WTC11 (cell line): ENCODE results near the gene BRAF. TPM values are rescaled to one million over a fixed set of nuclear protein-coding genes. Genes with fewer than 3 reads are reported as not detected.

ENCODE experiments used
- ATAC-seq: fragments of 200-7000 bp; cut with Tn5 transposase; 2 replicates; pipeline ENCODE4 v1.10.0; 2021; ENCODE audit warnings: mild to moderate bottlenecking, moderate library complexity
- CTCF ChIA-PET: fragments of 300-600 bp; sonication (Branson Sonifier 250); formaldehyde crosslinking; loops from one replicate; lab custom pipeline; 2021; ENCODE audit warnings: antibody characterized with exemption; lab: Charles Lee
- POLR2A ChIA-PET: fragments of 350-600 bp; sonication (Branson Sonifier 250); formaldehyde crosslinking; loops from one replicate; lab custom pipeline; 2021; ENCODE audit warnings: antibody characterized with exemption; lab: Charles Lee
- DNase-seq: peaks from one replicate; pipeline ENCODE4 v3.0.0; 2021; ENCODE audit warnings: low spot score
- H3K27ac Mint-ChIP-seq: 2 replicates; pipeline ENCODE4 v1.8.0; 2021; ENCODE audit warnings: mixed read lengths
- H3K27me3 Mint-ChIP-seq: 2 replicates; pipeline ENCODE4 v1.8.0; 2021; ENCODE audit warnings: low read depth, mild to moderate bottlenecking, moderate library complexity, mixed read lengths
- H3K36me3 Mint-ChIP-seq: 2 replicates; pipeline ENCODE4 v1.8.0; 2021; ENCODE audit warnings: mixed read lengths
- H3K4me1 Mint-ChIP-seq: 2 replicates; pipeline ENCODE4 v1.8.0; 2022; ENCODE audit warnings: mixed read lengths
- H3K4me3 Mint-ChIP-seq: 2 replicates; pipeline ENCODE4 v1.8.0; 2021; ENCODE audit warnings: mild to moderate bottlenecking, moderate library complexity, mixed read lengths
- H3K9me3 Mint-ChIP-seq: 2 replicates; pipeline ENCODE4 v1.8.0; 2021; ENCODE audit warnings: mixed read lengths
- CREM ChIP-seq: sonication (generic); formaldehyde crosslinking; IDR thresholded peaks from 2 replicates; pipeline ENCODE4 v1.8.1; 2022; ENCODE audit warnings: mild to moderate bottlenecking, missing genetic modification reagents, moderate library complexity
- E2F4 ChIP-seq: sonication (generic); formaldehyde crosslinking; IDR thresholded peaks from 2 replicates; pipeline ENCODE4 v1.8.1; 2022; ENCODE audit warnings: low read depth, mild to moderate bottlenecking, moderate library complexity, missing genetic modification reagents, borderline replicate concordance
- EMX1 ChIP-seq: fragments of 250-450 bp; sonication (Bioruptor Pico); IDR thresholded peaks from 2 replicates; pipeline ENCODE4 v1.8.0; 2021; ENCODE audit warnings: mild to moderate bottlenecking
- ETV6 ChIP-seq: sonication (generic); formaldehyde crosslinking; IDR thresholded peaks from 2 replicates; pipeline ENCODE4 v1.8.1; 2022; ENCODE audit warnings: mild to moderate bottlenecking, missing genetic modification reagents
- FOXK1 ChIP-seq: sonication (generic); formaldehyde crosslinking; IDR thresholded peaks from 2 replicates; pipeline ENCODE4 v1.8.0; 2022; ENCODE audit warnings: mild to moderate bottlenecking, moderate library complexity, missing genetic modification reagents
- FOXP4 ChIP-seq: sonication (generic); formaldehyde crosslinking; IDR thresholded peaks from 2 replicates; pipeline ENCODE4 v1.8.0; 2022; ENCODE audit warnings: mild to moderate bottlenecking, missing genetic modification reagents
- GRHL2 ChIP-seq: fragments of 250-450 bp; sonication (Bioruptor Pico); IDR thresholded peaks from 2 replicates; pipeline ENCODE4 v1.8.0; 2022; ENCODE audit warnings: mild to moderate bottlenecking, moderate library complexity; ENCODE audit not compliant: insufficient replicate concordance, severe bottlenecking
- NFE2L1 ChIP-seq: sonication (generic); formaldehyde crosslinking; IDR thresholded peaks from 2 replicates; pipeline ENCODE4 v1.8.1; 2023; ENCODE audit warnings: missing genetic modification reagents
- NR1H2 ChIP-seq: sonication (generic); formaldehyde crosslinking; IDR thresholded peaks from 2 replicates; pipeline ENCODE4 v1.9.0; 2021; ENCODE audit warnings: mild to moderate bottlenecking, moderate library complexity, missing genetic modification reagents
- OVOL2 ChIP-seq: fragments of 250-450 bp; sonication (Bioruptor Pico); IDR thresholded peaks from 2 replicates; pipeline ENCODE4 v1.9.0; 2021; ENCODE audit warnings: mild to moderate bottlenecking, borderline replicate concordance
- PRRX2 ChIP-seq: fragments of 250-450 bp; sonication (Bioruptor Pico); IDR thresholded peaks from 2 replicates; pipeline ENCODE4 v1.8.0; 2021; ENCODE audit warnings: mild to moderate bottlenecking
- SOX15 ChIP-seq: fragments of 250-450 bp; sonication (Bioruptor Pico); IDR thresholded peaks from 2 replicates; pipeline ENCODE4 v1.9.0; 2021; ENCODE audit warnings: mild to moderate bottlenecking
- TCF7 ChIP-seq: sonication (generic); formaldehyde crosslinking; IDR thresholded peaks from 2 replicates; pipeline ENCODE4 v1.8.0; 2022; ENCODE audit warnings: mild to moderate bottlenecking, low read depth, missing genetic modification reagents, moderate library complexity
- USF2 ChIP-seq: sonication (generic); formaldehyde crosslinking; IDR thresholded peaks from 2 replicates; pipeline ENCODE4 v1.8.1; 2023; ENCODE audit warnings: mild to moderate bottlenecking, missing genetic modification reagents, moderate library complexity
- ZBTB43 ChIP-seq: sonication (generic); formaldehyde crosslinking; IDR thresholded peaks from 2 replicates; pipeline ENCODE4 v1.8.1; 2023; ENCODE audit warnings: mild to moderate bottlenecking, missing genetic modification reagents
- ZNF423 ChIP-seq: fragments of 250-450 bp; sonication (Bioruptor Pico); IDR thresholded peaks from 2 replicates; pipeline ENCODE4 v2.1.2; 2022; ENCODE audit warnings: mild to moderate bottlenecking, moderate library complexity
- ZNF671 ChIP-seq: fragments of 250-450 bp; sonication (Bioruptor Pico); IDR thresholded peaks from 2 replicates; pipeline ENCODE4 v1.8.0; 2021; ENCODE audit warnings: mild to moderate bottlenecking
- total RNA-seq: library from RNA; stranded (reverse); gene quantifications from 3 replicates; pipeline ENCODE4 v1.2.3, GENCODE V29; 2021
- TF ChIP-seq, protein P1 (sequence below): sonication (generic); formaldehyde crosslinking; IDR thresholded peaks from 2 replicates; pipeline ENCODE4 v1.8.1; 2023; ENCODE audit warnings: mild to moderate bottlenecking, missing genetic modification reagents

The BRAF gene
- total RNA-seq, 1 experiment from 2014 or later = 29.2 TPM

GRCh38 chr7:140681766-140682165, 243.0 kb downstream of the BRAF start (continued):
- TF ChIP-seq, protein P1, sequence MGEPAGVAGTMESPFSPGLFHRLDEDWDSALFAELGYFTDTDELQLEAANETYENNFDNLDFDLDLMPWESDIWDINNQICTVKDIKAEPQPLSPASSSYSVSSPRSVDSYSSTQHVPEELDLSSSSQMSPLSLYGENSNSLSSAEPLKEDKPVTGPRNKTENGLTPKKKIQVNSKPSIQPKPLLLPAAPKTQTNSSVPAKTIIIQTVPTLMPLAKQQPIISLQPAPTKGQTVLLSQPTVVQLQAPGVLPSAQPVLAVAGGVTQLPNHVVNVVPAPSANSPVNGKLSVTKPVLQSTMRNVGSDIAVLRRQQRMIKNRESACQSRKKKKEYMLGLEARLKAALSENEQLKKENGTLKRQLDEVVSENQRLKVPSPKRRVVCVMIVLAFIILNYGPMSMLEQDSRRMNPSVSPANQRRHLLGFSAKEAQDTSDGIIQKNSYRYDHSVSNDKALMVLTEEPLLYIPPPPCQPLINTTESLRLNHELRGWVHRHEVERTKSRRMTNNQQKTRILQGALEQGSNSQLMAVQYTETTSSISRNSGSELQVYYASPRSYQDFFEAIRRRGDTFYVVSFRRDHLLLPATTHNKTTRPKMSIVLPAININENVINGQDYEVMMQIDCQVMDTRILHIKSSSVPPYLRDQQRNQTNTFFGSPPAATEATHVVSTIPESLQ (CRISPR knock-in tag) = no peak
- TF ChIP-seq USF2 (CRISPR knock-in tag) = no peak
- no peak for TF ChIP-seq NFE2L1 (CRISPR knock-in tag)

DNA sequence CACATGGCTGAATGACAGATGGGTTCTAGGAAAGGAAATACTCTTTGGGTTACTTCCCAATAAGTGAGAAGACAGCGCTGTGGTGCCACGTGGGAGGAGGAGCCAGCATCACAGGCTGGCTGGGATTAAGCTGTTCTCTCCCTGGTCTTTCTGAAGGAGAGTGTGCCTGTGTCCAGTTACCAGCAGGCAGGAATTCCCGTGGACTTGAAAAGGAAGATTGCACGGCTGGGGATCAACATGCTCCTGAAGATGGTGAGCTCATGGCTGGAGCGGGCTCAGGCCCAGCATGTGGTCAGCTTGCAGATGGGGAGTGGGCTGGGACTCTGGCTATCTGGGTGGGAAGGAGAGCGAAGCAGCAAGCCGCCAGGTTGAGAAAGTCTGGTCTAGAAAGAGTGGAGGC, 243.8 kb downstream of the BRAF start:
- Mint-ChIP-seq H3K36me3 (peaks cover 12% of the 10 kb centered on the region), H3K4me3 (no peak overlapping the region), H3K27ac (peak overlapping the region; percentile 70; the same call in 1 of the 2 replicates)
- DNase-seq = no peak
- TF ChIP-seq TCF7 = no peak
- TF ChIP-seq ZNF423 (CRISPR knock-in tag) = no peak
- TF ChIP-seq ZNF671 (CRISPR knock-in tag) = no peak
- TF ChIP-seq GRHL2 (CRISPR knock-in tag) = no peak
- TF ChIP-seq CREM (CRISPR knock-in tag) = no peak
- TF ChIP-seq SOX15 = no peak
- no peak for TF ChIP-seq FOXP4
- TF ChIP-seq, protein P1 (CRISPR knock-in tag) = no peak
- no peak for TF ChIP-seq PRRX2 (CRISPR knock-in tag)
- TF ChIP-seq ETV6 (CRISPR knock-in tag) = no peak
- no peak for TF ChIP-seq FOXK1 (CRISPR knock-in tag)
- TF ChIP-seq EMX1 (CRISPR knock-in tag) = no peak
- no peak for TF ChIP-seq USF2 (CRISPR knock-in tag)
- no peak for TF ChIP-seq NR1H2
- TF ChIP-seq OVOL2 (CRISPR knock-in tag) = no peak
- no peak for TF ChIP-seq E2F4
- TF ChIP-seq ZBTB43 (CRISPR knock-in tag) = no peak
- TF ChIP-seq, all 79 proteins: peak for 0
- ChIA-PET CTCF (interaction anchor here (1.0 to 2.3 kb wide), 2 partner anchors 9 to 11 kb away, joined by 5 to 6 read pairs; no protein-coding TSS in a partner anchor), POLR2A (no interaction called here)
- ATAC-seq = no peak
- no peaks in the 10 kb centered on the region for H3K27me3 Mint-ChIP-seq
- no peaks in the 10 kb centered on the region for H3K4me1 Mint-ChIP-seq
- no peaks in the 10 kb centered on the region for H3K9me3 Mint-ChIP-seq
